Measurements from ENCODE around the gene ATF2.

The ATF2 gene

DNA sequence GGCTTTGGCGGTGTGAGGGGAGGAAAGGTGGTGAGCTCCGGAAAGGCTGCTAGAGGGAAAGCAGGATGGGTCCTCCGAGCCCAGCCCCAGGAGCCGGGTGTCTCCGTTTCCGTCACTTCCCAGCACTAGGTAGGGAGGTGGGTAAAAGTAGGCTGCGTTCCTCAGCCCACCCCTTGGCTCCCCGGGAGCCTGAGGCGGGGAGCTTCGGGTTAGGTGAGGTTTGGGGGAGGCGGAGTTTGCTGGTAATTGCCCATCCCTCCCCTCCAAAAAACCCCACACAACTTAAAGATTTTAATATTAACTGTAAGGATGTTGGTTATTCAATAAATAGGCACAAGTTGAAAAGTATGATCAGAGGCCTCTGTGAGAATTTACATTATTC lies 552 bp upstream of the ATF2 start:
- peak overlapping the region; percentile 95 for H3K4me3 ChIP-seq (ENCODE audit: control insufficient read depth, low read depth, low read length)
- TF ChIP-seq, protein P1, sequence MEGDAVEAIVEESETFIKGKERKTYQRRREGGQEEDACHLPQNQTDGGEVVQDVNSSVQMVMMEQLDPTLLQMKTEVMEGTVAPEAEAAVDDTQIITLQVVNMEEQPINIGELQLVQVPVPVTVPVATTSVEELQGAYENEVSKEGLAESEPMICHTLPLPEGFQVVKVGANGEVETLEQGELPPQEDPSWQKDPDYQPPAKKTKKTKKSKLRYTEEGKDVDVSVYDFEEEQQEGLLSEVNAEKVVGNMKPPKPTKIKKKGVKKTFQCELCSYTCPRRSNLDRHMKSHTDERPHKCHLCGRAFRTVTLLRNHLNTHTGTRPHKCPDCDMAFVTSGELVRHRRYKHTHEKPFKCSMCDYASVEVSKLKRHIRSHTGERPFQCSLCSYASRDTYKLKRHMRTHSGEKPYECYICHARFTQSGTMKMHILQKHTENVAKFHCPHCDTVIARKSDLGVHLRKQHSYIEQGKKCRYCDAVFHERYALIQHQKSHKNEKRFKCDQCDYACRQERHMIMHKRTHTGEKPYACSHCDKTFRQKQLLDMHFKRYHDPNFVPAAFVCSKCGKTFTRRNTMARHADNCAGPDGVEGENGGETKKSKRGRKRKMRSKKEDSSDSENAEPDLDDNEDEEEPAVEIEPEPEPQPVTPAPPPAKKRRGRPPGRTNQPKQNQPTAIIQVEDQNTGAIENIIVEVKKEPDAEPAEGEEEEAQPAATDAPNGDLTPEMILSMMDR (IDR thresholded peaks at IDR 0.05; ENCODE audit: control insufficient read depth, insufficient read depth, low read depth, low read length, missing control alignments): no peak
- DNase-seq (ENCODE audit: low read depth): no peak

DNA sequence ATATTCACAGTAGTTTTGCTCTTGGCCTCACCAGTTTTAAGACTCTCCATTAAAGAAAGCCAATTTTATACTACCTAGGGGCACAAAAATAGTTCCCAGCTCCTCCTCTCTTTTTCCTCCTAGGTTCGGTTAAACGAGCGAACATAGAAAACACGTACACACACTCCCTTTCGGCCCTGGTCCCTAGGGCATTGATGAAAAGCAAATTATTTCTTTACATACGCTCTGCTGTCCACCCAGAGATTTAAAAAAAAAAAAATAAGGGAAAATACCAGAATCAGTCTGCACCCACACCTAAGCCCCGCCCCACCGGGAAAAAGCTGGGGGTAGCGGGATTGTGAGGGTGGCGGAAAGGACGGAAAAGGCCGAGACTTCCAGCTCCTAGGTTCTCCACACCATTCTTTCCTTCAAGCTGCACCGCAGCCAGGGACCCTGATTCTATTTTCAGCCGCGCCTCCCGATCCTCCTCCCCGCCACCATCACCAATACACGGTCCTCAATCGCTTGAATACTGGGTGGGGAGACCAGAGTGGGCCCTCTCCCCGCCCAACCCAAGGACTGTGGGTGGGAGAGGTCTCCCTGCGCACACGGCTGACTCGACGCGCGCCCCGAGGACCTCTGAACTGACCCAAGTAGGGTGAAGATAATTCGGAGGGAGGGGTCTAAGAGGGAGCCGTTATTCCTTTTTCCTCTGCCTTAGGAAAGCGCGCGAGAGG lies 769 bp downstream of the ATF2 start:
- TF ChIP-seq, protein P1 (IDR thresholded peaks at IDR 0.05; ENCODE audit: control insufficient read depth, insufficient read depth, low read depth, low read length, missing control alignments): no peak
- no peak for DNase-seq (ENCODE audit: low read depth)
- peak overlapping the region; percentile 95 for H3K4me3 ChIP-seq (ENCODE audit: control insufficient read depth, low read depth, low read length)

DNA sequence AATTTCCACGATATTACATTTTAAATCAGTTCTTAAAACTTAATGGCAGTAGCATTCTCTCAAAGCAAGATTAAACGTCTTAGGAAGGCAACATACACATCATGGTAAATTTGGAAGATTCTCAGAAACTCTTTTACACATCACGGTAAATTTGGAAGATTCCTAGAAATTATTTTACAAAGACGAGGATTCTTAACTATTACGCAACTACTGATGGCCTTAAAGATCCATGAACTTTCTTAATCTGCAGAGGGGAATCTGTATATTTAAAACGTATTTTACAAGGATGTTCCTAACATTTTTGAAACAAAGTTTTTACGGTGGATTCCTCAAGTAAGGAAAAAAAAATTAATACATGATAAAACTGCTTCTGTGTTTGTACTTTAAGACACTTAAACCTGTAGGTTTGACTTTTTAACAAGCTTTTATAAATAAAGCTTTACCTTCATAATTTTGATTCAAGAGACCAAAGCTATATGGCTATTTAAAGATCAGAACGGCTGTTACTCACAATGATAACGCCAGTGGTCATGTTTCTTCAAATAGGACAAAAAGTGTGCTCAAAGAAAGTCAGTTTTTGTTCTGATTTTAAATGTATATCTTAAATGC lies 1.7 kb downstream of the ATF2 start:
- peak overlapping the region; percentile 95 for H3K4me3 ChIP-seq (ENCODE audit: control insufficient read depth, low read depth, low read length)
- DNase-seq (ENCODE audit: low read depth): no peak
- TF ChIP-seq, protein P1 (IDR thresholded peaks at IDR 0.05; ENCODE audit: control insufficient read depth, insufficient read depth, low read depth, low read length, missing control alignments): no peak

DNA sequence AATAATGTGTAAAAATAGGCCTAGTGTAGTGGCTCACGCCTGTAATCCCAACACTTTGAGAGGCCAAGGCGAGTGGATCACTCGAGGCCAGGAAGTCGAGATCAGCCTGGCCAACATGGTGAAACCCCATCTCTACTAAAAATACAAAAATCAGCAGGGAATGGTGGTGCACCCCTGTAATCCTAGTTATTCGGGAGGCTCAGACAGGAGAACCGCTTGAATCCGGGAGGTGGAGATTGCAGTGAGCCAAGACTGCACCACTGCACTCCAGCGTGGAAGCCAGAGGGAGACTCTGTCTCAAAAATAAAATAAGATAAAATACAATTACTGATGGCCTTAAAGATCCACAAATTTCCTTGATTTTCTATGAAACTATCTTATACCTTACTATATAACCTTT lies 3.8 kb downstream of the ATF2 start:
- DNase-seq (ENCODE audit: low read depth): no peak
- TF ChIP-seq, protein P1 (IDR thresholded peaks at IDR 0.05; ENCODE audit: control insufficient read depth, insufficient read depth, low read depth, low read length, missing control alignments): no peak
- H3K4me3 ChIP-seq (ENCODE audit: control insufficient read depth, low read depth, low read length): no peak overlapping the region

DNA sequence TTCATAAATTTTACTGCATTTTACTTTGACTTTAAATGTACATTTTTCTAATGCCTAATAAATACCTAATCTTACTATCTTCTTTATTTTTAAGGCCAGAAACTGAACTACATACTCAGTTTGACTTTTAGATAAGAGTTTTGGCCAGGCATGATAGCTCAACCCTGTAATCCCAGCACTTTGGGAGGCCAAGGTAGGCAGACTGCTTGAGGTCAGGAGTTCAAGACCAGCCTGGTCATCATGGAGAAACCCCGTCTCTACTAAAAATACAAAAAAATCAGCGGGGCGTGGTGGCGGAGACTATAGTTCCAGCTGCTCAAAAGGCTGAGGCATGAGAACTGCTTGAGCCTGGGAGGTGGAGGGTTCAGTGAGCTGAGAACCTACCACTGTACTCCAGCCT lies 9.1 kb downstream of the ATF2 start:
- TF ChIP-seq, protein P1 (IDR thresholded peaks at IDR 0.05; ENCODE audit: control insufficient read depth, insufficient read depth, low read depth, low read length, missing control alignments): no peak
- no peak overlapping the region for H3K4me3 ChIP-seq (ENCODE audit: control insufficient read depth, low read depth, low read length)
- no peak for DNase-seq (ENCODE audit: low read depth)

DNA sequence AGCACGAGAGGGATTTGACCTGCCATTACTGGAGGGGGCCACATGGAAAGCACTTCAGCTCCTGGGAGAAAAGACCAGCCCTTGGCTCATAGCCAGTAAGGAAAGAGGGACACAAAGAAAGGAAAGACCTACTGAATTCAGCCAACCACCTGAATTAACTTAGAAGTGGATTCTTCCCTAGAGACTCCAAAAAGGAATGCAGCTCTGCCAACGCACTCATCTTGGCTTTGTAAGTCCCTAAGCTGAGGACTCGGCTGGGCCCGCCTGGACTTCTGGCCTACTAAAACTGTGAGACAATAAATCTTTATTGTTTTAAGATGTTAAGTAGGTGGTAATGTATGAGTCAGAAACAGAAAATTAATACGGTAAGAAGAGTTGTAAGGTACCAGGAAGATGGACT lies 11.5 kb downstream of the ATF2 start:
- DNase-seq (ENCODE audit: low read depth): no peak
- H3K4me3 ChIP-seq (ENCODE audit: control insufficient read depth, low read depth, low read length): no peak overlapping the region
- TF ChIP-seq, protein P1 (IDR thresholded peaks at IDR 0.05; ENCODE audit: control insufficient read depth, insufficient read depth, low read depth, low read length, missing control alignments): no peak
